GM23338 (cell line): ENCODE measurements around the gene GSAP. TPM values are rescaled to one million over a fixed set of nuclear protein-coding genes. Genes with fewer than 3 reads are reported as not detected.
"Not testable (repeated sequence)": the region's sequence is repeated elsewhere in the genome, so short reads cannot be mapped to it uniquely, and the experiment has no call there.

Source experiments
- ATAC-seq: fragments of 200-7000 bp; cut with Tn5 transposase; 3 replicates; pipeline ENCODE4 v1.9.1; 2020
- DNase-seq: peaks from one replicate; pipeline ENCODE4 v3.0.0-alpha.2; 2015; ENCODE audit warnings: low spot score
- H2AFZ ChIP-seq: fragments of 200-600 bp; sonication (generic); 2 replicates; pipeline ENCODE4 v1.8.0; 2016; ENCODE audit warnings: antibody characterized with exemption, mild to moderate bottlenecking, moderate library complexity
- H3F3A ChIP-seq: fragments of 200-600 bp; sonication (generic); replicated peaks from 2 replicates; pipeline ENCODE4 v1.8.0; 2017; ENCODE audit warnings: antibody characterized with exemption, mixed run types, low read depth
- H3K27ac ChIP-seq: fragments of 200-600 bp; sonication (generic); 2 replicates; pipeline ENCODE4 v1.6.1; 2016; ENCODE audit warnings: low read depth
- H3K27me3 ChIP-seq: fragments of 200-600 bp; sonication (generic); 2 replicates; pipeline ENCODE4 v1.8.0; 2016; ENCODE audit warnings: mild to moderate bottlenecking, mixed run types, moderate library complexity; ENCODE audit not compliant: insufficient read depth
- H3K36me3 ChIP-seq: fragments of 200-600 bp; sonication (generic); 2 replicates; pipeline ENCODE4 v1.8.0; 2016; ENCODE audit warnings: mild to moderate bottlenecking; ENCODE audit not compliant: insufficient read depth
- H3K4me1 ChIP-seq: fragments of 200-600 bp; sonication (generic); 2 replicates; pipeline ENCODE4 v1.8.0; 2016; ENCODE audit warnings: mild to moderate bottlenecking, moderate library complexity; ENCODE audit not compliant: insufficient read depth
- H3K4me2 ChIP-seq: fragments of 200-600 bp; sonication (generic); 2 replicates; pipeline ENCODE4 v1.7.1; 2017; ENCODE audit warnings: mixed run types
- H3K4me3 ChIP-seq: fragments of 200-600 bp; sonication (generic); 2 replicates; pipeline ENCODE4 v1.6.1; 2016; ENCODE audit warnings: mixed run types
- H3K79me2 ChIP-seq: fragments of 200-600 bp; sonication (generic); replicated peaks from 2 replicates; pipeline ENCODE4 v1.8.0; 2017; ENCODE audit warnings: mild to moderate bottlenecking; ENCODE audit not compliant: insufficient read depth
- H3K9me2 ChIP-seq: fragments of 200-600 bp; sonication (generic); 2 replicates; pipeline ENCODE4 v1.8.0; 2017; ENCODE audit not compliant: insufficient read depth
- H4K20me1 ChIP-seq: fragments of 200-600 bp; sonication (generic); replicated peaks from 2 replicates; pipeline ENCODE4 v1.8.0; 2017; ENCODE audit warnings: mild to moderate bottlenecking; ENCODE audit not compliant: insufficient read depth
- H3K27ac Mint-ChIP-seq: 2 replicates; pipeline ENCODE4 v1.8.0; 2020; ENCODE audit warnings: inconsistent platforms, mild to moderate bottlenecking, moderate library complexity, mixed read lengths
- H3K27me3 Mint-ChIP-seq: 3 replicates; pipeline ENCODE4 v1.8.0; 2022; ENCODE audit warnings: low read depth, mild to moderate bottlenecking, moderate library complexity, mixed read lengths, inconsistent platforms; ENCODE audit not compliant: insufficient read depth, poor library complexity
- H3K36me3 Mint-ChIP-seq: 3 replicates; pipeline ENCODE4 v1.8.0; 2021; ENCODE audit warnings: low read depth, mild to moderate bottlenecking, inconsistent platforms, moderate library complexity, mixed read lengths
- H3K4me1 Mint-ChIP-seq: 3 replicates; pipeline ENCODE4 v1.8.0; 2020; ENCODE audit warnings: mild to moderate bottlenecking, inconsistent platforms, mixed read lengths
- H3K4me3 Mint-ChIP-seq: 3 replicates; pipeline ENCODE4 v1.8.0; 2021; ENCODE audit warnings: moderate library complexity, mild to moderate bottlenecking, inconsistent platforms, mixed read lengths
- H3K9me3 Mint-ChIP-seq: 3 replicates; pipeline ENCODE4 v1.8.0; 2020; ENCODE audit warnings: moderate library complexity, mild to moderate bottlenecking, inconsistent platforms, mixed read lengths
- CREB1 ChIP-seq: fragments of 250-450 bp; sonication (Bioruptor Pico); IDR thresholded peaks from 2 replicates; pipeline ENCODE4 v1.5.0; 2020; ENCODE audit warnings: low read depth, mild to moderate bottlenecking, moderate library complexity
- EZH2 ChIP-seq: fragments of 200-600 bp; sonication (generic); IDR thresholded peaks from one replicate; pipeline ENCODE4 v1.8.0; 2017; ENCODE audit warnings: antibody characterized with exemption, mild to moderate bottlenecking, low read depth; ENCODE audit not compliant: unreplicated experiment
- EZH2phosphoT487 ChIP-seq: fragments of 200-600 bp; sonication (generic); IDR thresholded peaks from one replicate; pipeline ENCODE4 v1.8.1; 2018; ENCODE audit warnings: antibody characterized with exemption; ENCODE audit not compliant: unreplicated experiment
- NANOG ChIP-seq: IDR thresholded peaks from 2 replicates; pipeline ENCODE4 v1.6.1; 2016; ENCODE audit warnings: antibody characterized with exemption, borderline replicate concordance
- POLR2AphosphoS5 ChIP-seq: IDR thresholded peaks from 2 replicates; pipeline ENCODE4 v1.6.1; 2016; ENCODE audit warnings: antibody characterized with exemption, low read depth
- STAT1 ChIP-seq: IDR thresholded peaks from one replicate; pipeline ENCODE4 v1.6.1; 2016; ENCODE audit warnings: antibody characterized with exemption; ENCODE audit not compliant: unreplicated experiment
- ZNF114 ChIP-seq: fragments of 250-450 bp; sonication (Bioruptor Pico); IDR thresholded peaks from 2 replicates; pipeline ENCODE4 v1.5.0; 2020; ENCODE audit warnings: mild to moderate bottlenecking, moderate library complexity
- polyA plus RNA-seq: library from polyadenylated mRNA; unstranded; fragments of >200 nt; fragmentation: Nextera tagmentation; extraction: Ambion mirVana; gene quantifications from 2 replicates; pipeline ENCODE4 v1.2.1, GENCODE V29; 2016
- total RNA-seq: library from RNA; depleted of rRNA; stranded (reverse); fragments of >200 nt; shearing (Covaris generic); gene quantifications from 2 replicates; pipeline ENCODE4 v1.2.3, GENCODE V29; 2014
- TF ChIP-seq, protein P1 (sequence below): IDR thresholded peaks from 2 replicates; pipeline ENCODE4 v1.6.1; 2016; ENCODE audit warnings: antibody characterized with exemption
- TF ChIP-seq, protein P2 (sequence below): fragments of 250-450 bp; sonication (Bioruptor Pico); IDR thresholded peaks from 2 replicates; pipeline ENCODE4 v1.5.0; 2020; ENCODE audit warnings: mild to moderate bottlenecking, moderate library complexity
- TF ChIP-seq, protein P3 (sequence below): IDR thresholded peaks from one replicate; pipeline ENCODE4 v1.6.1; 2018; ENCODE audit warnings: antibody characterized with exemption; ENCODE audit not compliant: unreplicated experiment
- TF ChIP-seq, protein P4 (sequence below), 2 experiments: fragments of 200-600 bp in 1 of 2; sonication (generic) in 1 of 2; conservative IDR thresholded peaks; 2 replicates each; pipeline versions ENCODE4 v1.5.1 to v1.6.1; 2016 to 2017; ENCODE audit warnings: antibody characterized with exemption in 2 of 2, low read depth in 2 of 2, mild to moderate bottlenecking in 2 of 2, moderate library complexity in 1 of 2

The GSAP gene
- total and polyA plus RNA-seq, 2 experiments from 2014 or later: 0.63 to 1.1 TPM

DNA sequence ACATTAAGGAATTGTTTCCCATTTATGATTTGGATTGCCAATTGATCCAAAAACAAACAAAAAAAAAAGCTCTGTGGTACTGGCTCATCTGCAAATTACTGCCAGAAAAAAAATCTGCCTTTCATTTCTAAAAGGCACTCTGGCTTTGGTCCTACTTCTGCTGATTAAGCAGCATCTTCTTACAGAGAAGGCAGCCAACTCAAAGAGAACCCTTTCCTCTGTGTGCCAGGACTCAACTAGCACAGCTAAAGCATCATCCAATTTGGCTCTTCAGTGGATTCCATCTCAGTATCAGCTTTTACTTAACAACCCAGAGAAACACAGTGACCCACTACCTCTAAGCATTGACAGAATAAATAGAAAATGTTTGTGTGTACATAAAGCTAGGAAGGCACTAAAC, 80.6 kb downstream of the GSAP start:
- no peak for TF ChIP-seq EZH2phosphoT487
- no peak for TF ChIP-seq POLR2AphosphoS5
- no peak for TF ChIP-seq STAT1
- no peak for TF ChIP-seq NANOG
- TF ChIP-seq CREB1 (CRISPR knock-in tag): no peak
- TF ChIP-seq, protein P1, sequence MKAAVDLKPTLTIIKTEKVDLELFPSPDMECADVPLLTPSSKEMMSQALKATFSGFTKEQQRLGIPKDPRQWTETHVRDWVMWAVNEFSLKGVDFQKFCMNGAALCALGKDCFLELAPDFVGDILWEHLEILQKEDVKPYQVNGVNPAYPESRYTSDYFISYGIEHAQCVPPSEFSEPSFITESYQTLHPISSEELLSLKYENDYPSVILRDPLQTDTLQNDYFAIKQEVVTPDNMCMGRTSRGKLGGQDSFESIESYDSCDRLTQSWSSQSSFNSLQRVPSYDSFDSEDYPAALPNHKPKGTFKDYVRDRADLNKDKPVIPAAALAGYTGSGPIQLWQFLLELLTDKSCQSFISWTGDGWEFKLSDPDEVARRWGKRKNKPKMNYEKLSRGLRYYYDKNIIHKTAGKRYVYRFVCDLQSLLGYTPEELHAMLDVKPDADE: no peak
- TF ChIP-seq, protein P2, sequence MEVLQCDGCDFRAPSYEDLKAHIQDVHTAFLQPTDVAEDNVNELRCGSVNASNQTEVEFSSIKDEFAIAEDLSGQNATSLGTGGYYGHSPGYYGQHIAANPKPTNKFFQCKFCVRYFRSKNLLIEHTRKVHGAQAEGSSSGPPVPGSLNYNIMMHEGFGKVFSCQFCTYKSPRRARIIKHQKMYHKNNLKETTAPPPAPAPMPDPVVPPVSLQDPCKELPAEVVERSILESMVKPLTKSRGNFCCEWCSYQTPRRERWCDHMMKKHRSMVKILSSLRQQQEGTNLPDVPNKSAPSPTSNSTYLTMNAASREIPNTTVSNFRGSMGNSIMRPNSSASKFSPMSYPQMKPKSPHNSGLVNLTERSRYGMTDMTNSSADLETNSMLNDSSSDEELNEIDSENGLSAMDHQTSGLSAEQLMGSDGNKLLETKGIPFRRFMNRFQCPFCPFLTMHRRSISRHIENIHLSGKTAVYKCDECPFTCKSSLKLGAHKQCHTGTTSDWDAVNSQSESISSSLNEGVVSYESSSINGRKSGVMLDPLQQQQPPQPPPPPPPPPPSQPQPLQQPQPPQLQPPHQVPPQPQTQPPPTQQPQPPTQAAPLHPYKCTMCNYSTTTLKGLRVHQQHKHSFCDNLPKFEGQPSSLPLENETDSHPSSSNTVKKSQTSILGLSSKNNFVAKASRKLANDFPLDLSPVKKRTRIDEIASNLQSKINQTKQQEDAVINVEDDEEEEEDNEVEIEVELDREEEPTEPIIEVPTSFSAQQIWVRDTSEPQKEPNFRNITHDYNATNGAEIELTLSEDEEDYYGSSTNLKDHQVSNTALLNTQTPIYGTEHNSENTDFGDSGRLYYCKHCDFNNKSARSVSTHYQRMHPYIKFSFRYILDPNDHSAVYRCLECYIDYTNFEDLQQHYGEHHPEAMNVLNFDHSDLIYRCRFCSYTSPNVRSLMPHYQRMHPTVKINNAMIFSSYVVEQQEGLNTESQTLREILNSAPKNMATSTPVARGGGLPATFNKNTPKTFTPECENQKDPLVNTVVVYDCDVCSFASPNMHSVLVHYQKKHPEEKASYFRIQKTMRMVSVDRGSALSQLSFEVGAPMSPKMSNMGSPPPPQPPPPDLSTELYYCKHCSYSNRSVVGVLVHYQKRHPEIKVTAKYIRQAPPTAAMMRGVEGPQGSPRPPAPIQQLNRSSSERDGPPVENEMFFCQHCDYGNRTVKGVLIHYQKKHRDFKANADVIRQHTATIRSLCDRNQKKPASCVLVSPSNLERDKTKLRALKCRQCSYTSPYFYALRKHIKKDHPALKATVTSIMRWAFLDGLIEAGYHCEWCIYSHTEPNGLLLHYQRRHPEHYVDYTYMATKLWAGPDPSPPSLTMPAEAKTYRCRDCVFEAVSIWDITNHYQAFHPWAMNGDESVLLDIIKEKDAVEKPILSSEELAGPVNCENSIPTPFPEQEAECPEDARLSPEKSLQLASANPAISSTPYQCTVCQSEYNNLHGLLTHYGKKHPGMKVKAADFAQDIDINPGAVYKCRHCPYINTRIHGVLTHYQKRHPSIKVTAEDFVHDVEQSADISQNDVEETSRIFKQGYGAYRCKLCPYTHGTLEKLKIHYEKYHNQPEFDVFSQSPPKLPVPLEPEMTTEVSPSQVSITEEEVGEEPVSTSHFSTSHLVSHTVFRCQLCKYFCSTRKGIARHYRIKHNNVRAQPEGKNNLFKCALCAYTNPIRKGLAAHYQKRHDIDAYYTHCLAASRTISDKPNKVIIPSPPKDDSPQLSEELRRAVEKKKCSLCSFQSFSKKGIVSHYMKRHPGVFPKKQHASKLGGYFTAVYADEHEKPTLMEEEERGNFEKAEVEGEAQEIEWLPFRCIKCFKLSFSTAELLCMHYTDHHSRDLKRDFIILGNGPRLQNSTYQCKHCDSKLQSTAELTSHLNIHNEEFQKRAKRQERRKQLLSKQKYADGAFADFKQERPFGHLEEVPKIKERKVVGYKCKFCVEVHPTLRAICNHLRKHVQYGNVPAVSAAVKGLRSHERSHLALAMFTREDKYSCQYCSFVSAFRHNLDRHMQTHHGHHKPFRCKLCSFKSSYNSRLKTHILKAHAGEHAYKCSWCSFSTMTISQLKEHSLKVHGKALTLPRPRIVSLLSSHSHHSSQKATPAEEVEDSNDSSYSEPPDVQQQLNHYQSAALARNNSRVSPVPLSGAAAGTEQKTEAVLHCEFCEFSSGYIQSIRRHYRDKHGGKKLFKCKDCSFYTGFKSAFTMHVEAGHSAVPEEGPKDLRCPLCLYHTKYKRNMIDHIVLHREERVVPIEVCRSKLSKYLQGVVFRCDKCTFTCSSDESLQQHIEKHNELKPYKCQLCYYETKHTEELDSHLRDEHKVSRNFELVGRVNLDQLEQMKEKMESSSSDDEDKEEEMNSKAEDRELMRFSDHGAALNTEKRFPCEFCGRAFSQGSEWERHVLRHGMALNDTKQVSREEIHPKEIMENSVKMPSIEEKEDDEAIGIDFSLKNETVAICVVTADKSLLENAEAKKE (CRISPR knock-in tag): no peak
- TF ChIP-seq ZNF114 (CRISPR knock-in tag): no peak
- TF ChIP-seq, protein P3, sequence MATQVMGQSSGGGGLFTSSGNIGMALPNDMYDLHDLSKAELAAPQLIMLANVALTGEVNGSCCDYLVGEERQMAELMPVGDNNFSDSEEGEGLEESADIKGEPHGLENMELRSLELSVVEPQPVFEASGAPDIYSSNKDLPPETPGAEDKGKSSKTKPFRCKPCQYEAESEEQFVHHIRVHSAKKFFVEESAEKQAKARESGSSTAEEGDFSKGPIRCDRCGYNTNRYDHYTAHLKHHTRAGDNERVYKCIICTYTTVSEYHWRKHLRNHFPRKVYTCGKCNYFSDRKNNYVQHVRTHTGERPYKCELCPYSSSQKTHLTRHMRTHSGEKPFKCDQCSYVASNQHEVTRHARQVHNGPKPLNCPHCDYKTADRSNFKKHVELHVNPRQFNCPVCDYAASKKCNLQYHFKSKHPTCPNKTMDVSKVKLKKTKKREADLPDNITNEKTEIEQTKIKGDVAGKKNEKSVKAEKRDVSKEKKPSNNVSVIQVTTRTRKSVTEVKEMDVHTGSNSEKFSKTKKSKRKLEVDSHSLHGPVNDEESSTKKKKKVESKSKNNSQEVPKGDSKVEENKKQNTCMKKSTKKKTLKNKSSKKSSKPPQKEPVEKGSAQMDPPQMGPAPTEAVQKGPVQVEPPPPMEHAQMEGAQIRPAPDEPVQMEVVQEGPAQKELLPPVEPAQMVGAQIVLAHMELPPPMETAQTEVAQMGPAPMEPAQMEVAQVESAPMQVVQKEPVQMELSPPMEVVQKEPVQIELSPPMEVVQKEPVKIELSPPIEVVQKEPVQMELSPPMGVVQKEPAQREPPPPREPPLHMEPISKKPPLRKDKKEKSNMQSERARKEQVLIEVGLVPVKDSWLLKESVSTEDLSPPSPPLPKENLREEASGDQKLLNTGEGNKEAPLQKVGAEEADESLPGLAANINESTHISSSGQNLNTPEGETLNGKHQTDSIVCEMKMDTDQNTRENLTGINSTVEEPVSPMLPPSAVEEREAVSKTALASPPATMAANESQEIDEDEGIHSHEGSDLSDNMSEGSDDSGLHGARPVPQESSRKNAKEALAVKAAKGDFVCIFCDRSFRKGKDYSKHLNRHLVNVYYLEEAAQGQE: no peak
- TF ChIP-seq, protein P4, sequence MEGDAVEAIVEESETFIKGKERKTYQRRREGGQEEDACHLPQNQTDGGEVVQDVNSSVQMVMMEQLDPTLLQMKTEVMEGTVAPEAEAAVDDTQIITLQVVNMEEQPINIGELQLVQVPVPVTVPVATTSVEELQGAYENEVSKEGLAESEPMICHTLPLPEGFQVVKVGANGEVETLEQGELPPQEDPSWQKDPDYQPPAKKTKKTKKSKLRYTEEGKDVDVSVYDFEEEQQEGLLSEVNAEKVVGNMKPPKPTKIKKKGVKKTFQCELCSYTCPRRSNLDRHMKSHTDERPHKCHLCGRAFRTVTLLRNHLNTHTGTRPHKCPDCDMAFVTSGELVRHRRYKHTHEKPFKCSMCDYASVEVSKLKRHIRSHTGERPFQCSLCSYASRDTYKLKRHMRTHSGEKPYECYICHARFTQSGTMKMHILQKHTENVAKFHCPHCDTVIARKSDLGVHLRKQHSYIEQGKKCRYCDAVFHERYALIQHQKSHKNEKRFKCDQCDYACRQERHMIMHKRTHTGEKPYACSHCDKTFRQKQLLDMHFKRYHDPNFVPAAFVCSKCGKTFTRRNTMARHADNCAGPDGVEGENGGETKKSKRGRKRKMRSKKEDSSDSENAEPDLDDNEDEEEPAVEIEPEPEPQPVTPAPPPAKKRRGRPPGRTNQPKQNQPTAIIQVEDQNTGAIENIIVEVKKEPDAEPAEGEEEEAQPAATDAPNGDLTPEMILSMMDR (conservative IDR thresholded peaks at IDR 0.05; ENCODE audit: low read depth in 2 of 2): no peak
- no peak for TF ChIP-seq EZH2
- no peak overlapping the region; the same call in 1 of the 2 replicates for H3K27ac Mint-ChIP-seq
- no peaks in the 10 kb centered on the region for H3K79me2 ChIP-seq
- no peak for ATAC-seq
- peaks cover 6% of the 10 kb centered on the region for H3K27me3 Mint-ChIP-seq
- H3K9me2 ChIP-seq: no peaks in the 10 kb centered on the region
- no peak overlapping the region for H3K27ac ChIP-seq
- no peak overlapping the region for H3K4me3 ChIP-seq
- H4K20me1 ChIP-seq: no peaks in the 10 kb centered on the region
- no peak overlapping the region for H3K4me3 Mint-ChIP-seq
- no peaks in the 10 kb centered on the region for H3K4me1 Mint-ChIP-seq
- no peak overlapping the region for H3K4me2 ChIP-seq
- no peak for DNase-seq
- no peaks in the 10 kb centered on the region for H3K36me3 ChIP-seq
- no peak overlapping the region for H2AFZ ChIP-seq
- H3K27me3 ChIP-seq: no peaks in the 10 kb centered on the region
- no peaks in the 10 kb centered on the region; the same call in 1 of the 3 replicates for H3K9me3 Mint-ChIP-seq
- peaks cover 5% of the 10 kb centered on the region; the same call in 2 of the 3 replicates for H3K36me3 Mint-ChIP-seq
- H3F3A ChIP-seq: no peaks in the 10 kb centered on the region
- H3K4me1 ChIP-seq: no peaks in the 10 kb centered on the region

DNA sequence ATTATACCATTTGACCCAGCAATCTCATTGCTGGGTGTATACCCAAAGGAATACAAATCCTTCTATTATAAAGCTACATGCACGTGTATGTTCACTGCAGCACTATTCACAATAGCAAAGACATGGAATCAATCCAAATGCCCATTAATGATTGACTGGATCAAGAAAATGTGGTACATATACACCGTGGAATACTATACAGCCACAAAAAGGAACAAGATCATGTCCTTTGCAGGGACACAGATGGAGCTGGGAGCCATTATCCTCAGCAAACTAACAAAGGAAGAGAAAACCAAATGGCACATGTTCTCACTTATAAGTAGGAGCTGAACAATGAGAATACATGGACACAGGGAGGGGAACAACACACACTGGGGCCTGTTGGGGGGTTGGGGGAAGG, 82.1 kb downstream of the GSAP start:
- not testable (repeated sequence) for H3K27me3 Mint-ChIP-seq, H3K27ac ChIP-seq, H3F3A ChIP-seq, H2AFZ ChIP-seq, H3K27ac Mint-ChIP-seq, H3K9me3 Mint-ChIP-seq, H3K9me2 ChIP-seq, ATAC-seq, H3K4me3 ChIP-seq, H3K36me3 ChIP-seq, H4K20me1 ChIP-seq, H3K36me3 Mint-ChIP-seq, H3K27me3 ChIP-seq, DNase-seq, H3K4me1 Mint-ChIP-seq, H3K4me3 Mint-ChIP-seq, H3K4me1 ChIP-seq, H3K4me2 ChIP-seq, H3K79me2 ChIP-seq
